C4-2B (cell line): Measurements from ENCODE around the gene PSRC1.

Source experiments
- H3K27ac ChIP-seq: fragments of 450-650 bp; 2 replicates; pipeline ENCODE4 v1.5.1; 2017
- ZFX ChIP-seq: fragments of 450-650 bp; IDR thresholded peaks from 2 replicates; pipeline ENCODE4 v1.6.1; 2017
- TF ChIP-seq, protein P1 (sequence below): fragments of 450-650 bp; conservative IDR thresholded peaks from 2 replicates; pipeline ENCODE4 v1.5.1; 2017; ENCODE audit warnings: mild to moderate bottlenecking

The PSRC1 gene

DNA sequence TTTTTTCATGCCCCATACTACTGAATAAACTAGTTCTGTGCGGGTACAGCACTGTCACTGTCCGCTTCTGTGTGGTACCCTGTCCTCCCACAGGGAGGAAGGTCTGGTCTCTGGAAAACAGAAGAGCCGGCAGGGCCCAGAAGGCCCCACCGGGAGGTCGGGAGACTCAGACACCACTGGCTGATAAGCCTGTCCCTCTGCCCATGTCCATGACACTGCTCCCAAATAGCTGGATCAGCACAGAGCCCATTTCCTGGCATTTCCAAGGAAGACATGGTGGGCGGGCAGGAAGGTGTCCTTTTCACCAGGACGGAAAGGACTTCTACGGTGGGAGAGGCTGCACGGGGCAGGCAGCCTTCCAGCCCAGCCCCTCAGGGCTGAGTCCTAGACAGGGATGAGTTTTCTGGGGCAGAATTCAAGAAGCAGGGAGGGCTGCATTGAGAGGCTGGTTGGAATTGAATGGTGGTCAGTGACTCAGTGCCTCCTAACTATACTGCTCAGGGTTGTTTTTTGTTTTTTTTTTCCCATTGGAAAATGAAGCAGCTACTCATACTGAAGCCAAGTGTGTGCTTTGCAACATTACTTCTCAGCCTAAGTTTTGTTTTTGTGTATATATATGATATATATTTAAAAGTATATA, 7.1 kb downstream of the PSRC1 start:
- no peak for TF ChIP-seq ZFX
- TF ChIP-seq, protein P1, sequence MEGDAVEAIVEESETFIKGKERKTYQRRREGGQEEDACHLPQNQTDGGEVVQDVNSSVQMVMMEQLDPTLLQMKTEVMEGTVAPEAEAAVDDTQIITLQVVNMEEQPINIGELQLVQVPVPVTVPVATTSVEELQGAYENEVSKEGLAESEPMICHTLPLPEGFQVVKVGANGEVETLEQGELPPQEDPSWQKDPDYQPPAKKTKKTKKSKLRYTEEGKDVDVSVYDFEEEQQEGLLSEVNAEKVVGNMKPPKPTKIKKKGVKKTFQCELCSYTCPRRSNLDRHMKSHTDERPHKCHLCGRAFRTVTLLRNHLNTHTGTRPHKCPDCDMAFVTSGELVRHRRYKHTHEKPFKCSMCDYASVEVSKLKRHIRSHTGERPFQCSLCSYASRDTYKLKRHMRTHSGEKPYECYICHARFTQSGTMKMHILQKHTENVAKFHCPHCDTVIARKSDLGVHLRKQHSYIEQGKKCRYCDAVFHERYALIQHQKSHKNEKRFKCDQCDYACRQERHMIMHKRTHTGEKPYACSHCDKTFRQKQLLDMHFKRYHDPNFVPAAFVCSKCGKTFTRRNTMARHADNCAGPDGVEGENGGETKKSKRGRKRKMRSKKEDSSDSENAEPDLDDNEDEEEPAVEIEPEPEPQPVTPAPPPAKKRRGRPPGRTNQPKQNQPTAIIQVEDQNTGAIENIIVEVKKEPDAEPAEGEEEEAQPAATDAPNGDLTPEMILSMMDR, result no peak
- no peak overlapping the region for H3K27ac ChIP-seq

DNA sequence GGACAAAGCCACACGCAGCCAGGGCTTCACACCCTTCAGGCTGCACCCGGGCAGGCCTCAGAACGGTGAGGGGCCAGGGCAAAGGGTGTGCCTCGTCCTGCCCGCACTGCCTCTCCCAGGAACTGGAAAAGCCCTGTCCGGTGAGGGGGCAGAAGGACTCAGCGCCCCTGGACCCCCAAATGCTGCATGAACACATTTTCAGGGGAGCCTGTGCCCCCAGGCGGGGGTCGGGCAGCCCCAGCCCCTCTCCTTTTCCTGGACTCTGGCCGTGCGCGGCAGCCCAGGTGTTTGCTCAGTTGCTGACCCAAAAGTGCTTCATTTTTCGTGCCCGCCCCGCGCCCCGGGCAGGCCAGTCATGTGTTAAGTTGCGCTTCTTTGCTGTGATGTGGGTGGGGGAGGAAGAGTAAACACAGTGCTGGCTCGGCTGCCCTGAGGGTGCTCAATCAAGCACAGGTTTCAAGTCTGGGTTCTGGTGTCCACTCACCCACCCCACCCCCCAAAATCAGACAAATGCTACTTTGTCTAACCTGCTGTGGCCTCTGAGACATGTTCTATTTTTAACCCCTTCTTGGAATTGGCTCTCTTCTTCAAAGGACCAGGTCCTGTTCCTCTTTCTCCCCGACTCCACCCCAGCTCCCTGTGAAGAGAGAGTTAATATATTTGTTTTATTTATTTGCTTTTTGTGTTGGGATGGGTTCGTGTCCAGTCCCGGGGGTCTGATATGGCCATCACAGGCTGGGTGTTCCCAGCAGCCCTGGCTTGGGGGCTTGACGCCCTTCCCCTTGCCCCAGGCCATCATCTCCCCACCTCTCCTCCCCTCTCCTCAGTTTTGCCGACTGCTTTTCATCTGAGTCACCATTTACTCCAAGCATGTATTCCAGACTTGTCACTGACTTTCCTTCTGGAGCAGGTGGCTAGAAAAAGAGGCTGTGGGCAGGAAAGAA, 8.1 kb downstream of the PSRC1 start:
- no peak overlapping the region for H3K27ac ChIP-seq

GRCh38 chr1:109273570-109274288, 9.2 kb downstream of the PSRC1 start:
- TF ChIP-seq, protein P1, result no peak
- TF ChIP-seq ZFX, result no peak
- no peak overlapping the region for H3K27ac ChIP-seq

More for the DNA sequence above, 8.1 kb downstream of the PSRC1 start:
- TF ChIP-seq ZFX, result no peak
- TF ChIP-seq, protein P1, result no peak

DNA sequence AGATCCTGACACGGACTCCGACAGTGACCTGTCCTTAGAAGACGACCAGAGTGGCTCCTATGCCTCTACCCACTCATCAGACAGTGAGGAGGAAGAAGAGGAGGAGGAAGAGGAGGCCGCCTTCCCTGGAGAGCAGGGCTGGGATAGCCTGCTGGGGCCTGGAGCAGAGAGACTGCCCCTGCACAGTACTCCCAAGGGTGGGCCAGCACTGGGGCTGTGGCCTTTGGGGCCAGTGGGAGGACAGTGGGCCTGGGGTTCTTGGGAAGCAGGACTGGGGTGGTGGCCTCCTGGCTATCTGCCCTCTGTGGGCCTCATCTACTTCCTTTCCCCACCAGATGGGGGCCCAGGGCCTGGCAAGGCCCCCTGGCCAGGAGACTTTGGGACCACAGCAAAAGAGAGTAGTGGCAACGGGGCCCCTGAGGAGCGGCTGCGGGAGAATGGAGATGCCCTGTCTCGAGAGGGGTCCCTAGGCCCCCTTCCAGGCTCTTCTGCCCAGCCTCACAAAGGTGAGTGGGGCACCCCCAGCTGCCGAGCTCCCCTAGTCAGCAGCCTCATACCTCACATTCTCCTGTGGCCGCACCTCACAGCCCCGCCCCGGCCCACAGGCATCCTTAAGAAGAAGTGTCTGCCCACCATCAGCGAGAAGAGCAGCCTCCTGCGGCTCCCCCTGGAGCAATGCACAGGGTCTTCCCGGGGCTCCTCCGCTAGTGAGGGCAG, 10.0 kb downstream of the PSRC1 start:
- TF ChIP-seq ZFX, result no peak
- TF ChIP-seq, protein P1, result no peak
- no peak overlapping the region for H3K27ac ChIP-seq

DNA sequence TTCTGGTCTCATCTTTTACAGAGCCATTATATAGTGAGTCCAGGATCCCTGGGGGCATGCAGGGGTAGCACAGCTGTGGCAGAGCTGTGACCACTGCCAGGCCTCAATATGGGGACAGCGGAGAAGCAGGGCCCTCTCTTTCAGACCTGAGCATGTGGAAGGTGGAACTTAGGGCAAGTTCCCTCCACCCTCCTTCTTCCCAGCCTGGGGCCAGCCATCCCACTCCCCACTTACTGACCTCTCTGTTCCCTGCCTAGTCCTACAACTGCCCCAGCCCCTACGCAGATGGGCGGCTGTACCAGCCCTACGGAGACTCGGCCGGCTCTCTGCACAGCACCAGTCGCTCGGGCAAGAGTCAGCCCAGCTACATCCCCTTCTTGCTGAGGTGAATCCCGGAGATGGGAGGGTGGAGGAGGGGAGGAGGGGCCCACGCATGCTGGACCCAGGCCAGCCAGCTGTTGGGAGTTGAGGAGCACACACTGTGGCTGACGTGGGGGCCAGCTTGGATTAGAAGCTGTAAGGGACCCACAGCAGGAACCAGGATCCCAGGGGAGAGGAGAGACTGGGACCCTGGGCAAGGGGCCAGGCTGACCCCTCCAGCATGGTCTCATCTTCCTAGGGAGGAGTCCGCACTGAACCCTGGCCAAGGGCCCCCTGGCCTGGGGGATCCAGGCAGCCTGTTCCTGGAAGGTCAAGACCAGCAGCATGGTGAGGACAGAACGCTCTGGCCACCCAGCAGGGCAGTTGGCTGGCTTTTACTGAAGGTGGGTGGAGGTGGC, 10.7 kb downstream of the PSRC1 start:
- no peak for TF ChIP-seq ZFX
- TF ChIP-seq, protein P1, result no peak
- H3K27ac ChIP-seq, result no peak overlapping the region

DNA sequence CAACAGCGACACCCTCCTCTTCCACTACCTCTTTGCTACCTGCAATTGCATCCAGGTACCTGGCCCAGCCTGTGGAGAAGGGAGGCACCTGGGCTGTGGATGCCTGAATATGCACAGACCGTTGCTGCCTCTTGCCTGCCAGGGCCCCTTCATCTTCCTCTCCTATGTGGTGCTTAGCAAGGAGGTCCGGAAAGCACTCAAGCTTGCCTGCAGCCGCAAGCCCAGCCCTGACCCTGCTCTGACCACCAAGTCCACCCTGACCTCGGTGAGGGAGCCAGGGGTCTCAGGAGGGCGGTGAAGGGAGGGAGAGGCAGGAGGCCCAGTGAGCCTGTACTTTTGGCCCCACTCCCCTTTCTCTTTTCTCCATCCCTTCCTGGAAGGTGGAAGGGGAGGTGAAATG, 11.5 kb downstream of the PSRC1 start:
- TF ChIP-seq, protein P1, result no peak
- TF ChIP-seq ZFX, result no peak
- H3K27ac ChIP-seq, result no peak overlapping the region
